A549 (cell line): ENCODE results near the gene MEIKIN. TPM values are rescaled to one million over a fixed set of nuclear protein-coding genes. Genes with fewer than 3 reads are reported as not detected.

Experiments used
- ATAC-seq, 2 experiments: fragments of 200-7000 bp in 1 of 2; fragments of >200 bp in 1 of 2; cut with Nextera tagmentation in 1 of 2; cut with Tn5 transposase in 1 of 2; 3 replicates each; pipeline versions ENCODE4 v1.8.0 to v1.9.1; 2018 to 2020; ENCODE audit warnings: mild to moderate bottlenecking in 1 of 2, moderate library complexity in 1 of 2
- CTCF ChIA-PET: fragments of 300-600 bp; sonication (Branson Sonifier 250); formaldehyde crosslinking; extraction: SDS; loops from one replicate; lab custom pipeline; 2021; ENCODE audit warnings: antibody characterized with exemption, inconsistent platforms; lab: Yijun Ruan, JAX
- POLR2A ChIA-PET: fragments of 350-600 bp; formaldehyde crosslinking; extraction: SDS; loops from one replicate; lab custom pipeline; 2021; ENCODE audit warnings: antibody characterized with exemption, inconsistent platforms; lab: Yijun Ruan, JAX
- DNase-seq, 2 experiments: peaks; one replicate each; pipeline versions ENCODE4 v3.0.0 to v3.0.0-alpha.2; 2011 to 2016; ENCODE audit warnings: low read depth in 1 of 2, low spot score in 1 of 2
- FAIRE-seq: peaks from 2 replicates; lab custom pipeline; 2011; peaks lifted over from hg19 to GRCh38; lab: Jason Lieb, UNC
- H3K27ac ChIP-seq, 2 experiments: fragments of >200 bp; sonication (Bioruptor Twin); formaldehyde crosslinking; 3 replicates each; pipeline ENCODE4 v1.5.1; 2016 to 2017
- H3K4me1 ChIP-seq: fragments of >200 bp; sonication (Bioruptor Twin); formaldehyde crosslinking; 3 replicates; pipeline ENCODE4 v1.6.1; 2016
- H3K4me2 ChIP-seq: fragments of >200 bp; sonication (Bioruptor Twin); formaldehyde crosslinking; 3 replicates; pipeline ENCODE4 v1.6.1; 2016
- H3K4me3 ChIP-seq: fragments of >200 bp; sonication (Bioruptor Twin); formaldehyde crosslinking; 3 replicates; pipeline ENCODE4 v1.5.1; 2016
- H3K9me3 ChIP-seq: fragments of >200 bp; sonication (Bioruptor Twin); formaldehyde crosslinking; 3 replicates; pipeline ENCODE4 v1.6.1; 2016
- ATOH8 ChIP-seq: fragments of 250-450 bp; sonication (Bioruptor Pico); IDR thresholded peaks from 2 replicates; pipeline ENCODE4 v1.5.0; 2020; ENCODE audit warnings: low read depth, mild to moderate bottlenecking, moderate library complexity
- CBX2 ChIP-seq: fragments of 200-600 bp; sonication (generic); IDR thresholded peaks from 2 replicates; pipeline ENCODE4 v1.6.1; 2016; ENCODE audit warnings: low read depth, mild to moderate bottlenecking, borderline replicate concordance
- CEBPB ChIP-seq, 2 experiments: fragments of >200 bp in 1 of 2; sonication (Bioruptor Twin) in 1 of 2; formaldehyde crosslinking in 1 of 2; IDR thresholded peaks; 2 replicates each; pipeline ENCODE4 v1.6.1; 2012 to 2016
- CHD4 ChIP-seq: fragments of 200-600 bp; sonication (generic); IDR thresholded peaks from 2 replicates; pipeline ENCODE4 v1.6.1; 2016; ENCODE audit warnings: antibody characterized with exemption, mild to moderate bottlenecking, borderline replicate concordance
- EHMT2 ChIP-seq: fragments of 200-600 bp; sonication (generic); IDR thresholded peaks from 2 replicates; pipeline ENCODE4 v1.6.1; 2016; ENCODE audit warnings: antibody characterized with exemption, low read depth, mild to moderate bottlenecking, moderate library complexity
- ELK1 ChIP-seq: fragments of 150-350 bp; IDR thresholded peaks from 2 replicates; pipeline ENCODE4 v1.6.1; 2014; ENCODE audit warnings: low read depth, mild to moderate bottlenecking, low read length
- EP300 ChIP-seq, 2 experiments: fragments of >200 bp; sonication (Bioruptor Twin); formaldehyde crosslinking; IDR thresholded peaks; 2 replicates in 1 of 2; 3 replicates in 1 of 2; pipeline ENCODE4 v1.6.1; 2016 to 2017
- ESRRA ChIP-seq: fragments of 150-350 bp; IDR thresholded peaks from 2 replicates; pipeline ENCODE4 v1.6.1; 2014; ENCODE audit warnings: mild to moderate bottlenecking, low read length, borderline replicate concordance
- FOXS1 ChIP-seq: fragments of 250-450 bp; sonication (Bioruptor Pico); IDR thresholded peaks from 2 replicates; pipeline ENCODE4 v1.5.0; 2020; ENCODE audit warnings: mild to moderate bottlenecking, moderate library complexity
- GATA3 ChIP-seq: IDR thresholded peaks from 2 replicates; pipeline ENCODE4 v1.6.1; 2012; ENCODE audit warnings: borderline replicate concordance
- HES2 ChIP-seq: fragments of >200 bp; sonication (Bioruptor Twin); formaldehyde crosslinking; IDR thresholded peaks from 2 replicates; pipeline ENCODE4 v1.6.1; 2016
- HEYL ChIP-seq: fragments of 250-450 bp; sonication (Bioruptor Pico); IDR thresholded peaks from 2 replicates; pipeline ENCODE4 v1.8.0; 2021; ENCODE audit warnings: mild to moderate bottlenecking, moderate library complexity
- JUNB ChIP-seq: fragments of >200 bp; sonication (Bioruptor Twin); formaldehyde crosslinking; IDR thresholded peaks from 2 replicates; pipeline ENCODE4 v1.6.1; 2016
- MAZ ChIP-seq: fragments of 150-350 bp; IDR thresholded peaks from 2 replicates; pipeline ENCODE4 v1.6.1; 2014; ENCODE audit warnings: antibody characterized with exemption, low read depth, low read length, borderline replicate concordance
- MYC ChIP-seq: IDR thresholded peaks from 2 replicates; pipeline ENCODE4 v1.6.1; 2012; ENCODE audit warnings: mild to moderate bottlenecking, inconsistent platforms, low read length, improper control_type of control experiment, borderline replicate concordance
- NPAS2 ChIP-seq: fragments of 250-450 bp; sonication (Bioruptor Pico); IDR thresholded peaks from 2 replicates; pipeline ENCODE4 v1.8.0; 2022; ENCODE audit warnings: mild to moderate bottlenecking, moderate library complexity, borderline replicate concordance
- PBX3 ChIP-seq: IDR thresholded peaks from 2 replicates; pipeline ENCODE4 v1.6.1; 2012
- PHF8 ChIP-seq: fragments of 200-600 bp; sonication (generic); IDR thresholded peaks from 2 replicates; pipeline ENCODE4 v1.6.1; 2016; ENCODE audit warnings: low read depth, mild to moderate bottlenecking, antibody characterized with exemption, moderate library complexity, borderline replicate concordance
- POLR2AphosphoS2 ChIP-seq: conservative IDR thresholded peaks from 2 replicates; pipeline ENCODE4 v1.6.1; 2012; ENCODE audit warnings: low read length, improper control_type of control experiment, inconsistent platforms
- RARB ChIP-seq: fragments of 250-450 bp; sonication (Bioruptor Pico); IDR thresholded peaks from 2 replicates; pipeline ENCODE4 v1.8.0; 2021; ENCODE audit warnings: mild to moderate bottlenecking, moderate library complexity
- RNF2 ChIP-seq: fragments of 200-600 bp; sonication (generic); IDR thresholded peaks from 2 replicates; pipeline ENCODE4 v1.6.1; 2016; ENCODE audit warnings: low read depth, mild to moderate bottlenecking, antibody characterized with exemption, moderate library complexity, borderline replicate concordance
- TP53 ChIP-seq: fragments of 250-450 bp; sonication (Bioruptor Pico); IDR thresholded peaks from 2 replicates; pipeline ENCODE4 v1.5.0; 2021; ENCODE audit warnings: mild to moderate bottlenecking, moderate library complexity
- USF2 ChIP-seq: fragments of 450-650 bp; IDR thresholded peaks from 2 replicates; pipeline ENCODE4 v1.6.1; 2014; ENCODE audit warnings: antibody characterized with exemption
- ZSCAN20 ChIP-seq: fragments of 250-450 bp; sonication (Bioruptor Pico); IDR thresholded peaks from 2 replicates; pipeline ENCODE4 v1.8.0; 2022; ENCODE audit warnings: mild to moderate bottlenecking, moderate library complexity
- WGBS: methylation state at CpG from one replicate; pipeline ENCODE4 v1.1.6; 2017; ENCODE audit errors: missing lambda C conversion rate; 5-methylcytosine and 5-hydroxymethylcytosine counted together
- polyA plus RNA-seq, 4 experiments: library from polyadenylated mRNA; depleted of rRNA in 3 of 4; stranded (reverse); fragments of >200 nt; fragmentation: RNase III in 1 of 4; extraction: RNeasy Plus Mini Kit Qiagen cat#74134 plus additional on column Dnase treatment in 1 of 4; gene quantifications; 2 replicates in 3 of 4; 3 replicates in 1 of 4; pipeline ENCODE4 v1.2.3, GENCODE V29; 2011 to 2017

The MEIKIN gene
- polyA plus RNA-seq, 2 of the 4 experiments (the other 2 are of a cell fraction): not detected

GRCh38 chr5:131773805-131774204 lies 171.7 kb downstream of the MEIKIN start:
- TF ChIP-seq GATA3 (no peak), EP300 (IDR thresholded peaks at IDR 0.05) (no peak), FOXS1 (CRISPR knock-in tag) (no peak), MAZ (no peak), CBX2 (no peak), PHF8 (no peak), POLR2AphosphoS2 (no peak), NPAS2 (CRISPR knock-in tag) (no peak), ELK1 (no peak), ESRRA (no peak), ZSCAN20 (CRISPR knock-in tag) (no peak), RNF2 (no peak), ATOH8 (CRISPR knock-in tag) (no peak), CEBPB (IDR thresholded peaks at IDR 0.05) (no peak), CHD4 (no peak), MYC (no peak), EHMT2 (no peak)
- ATAC-seq: no peak

GRCh38 chr5:131771692-131772091 lies 173.8 kb downstream of the MEIKIN start:
- 89% methylated on average over 4 of the region's 4 CpGs for WGBS
- peaks cover 38% of the 10 kb centered on the region; the same call in 2 of the 3 replicates for H3K4me1 ChIP-seq
- FAIRE-seq (no peak), ATAC-seq (no peak), DNase-seq (no peak)
- no peak overlapping the region for H3K4me3 ChIP-seq
- CTCF ChIA-PET: no interaction called here
- H3K9me3 ChIP-seq: no peaks in the 10 kb centered on the region
- POLR2A ChIA-PET: no interaction called here
- H3K4me2 ChIP-seq: no peak overlapping the region
- TF ChIP-seq RARB (CRISPR knock-in tag) (no peak), USF2 (no peak), HES2 (no peak), ELK1 (no peak), JUNB (no peak), TP53 (CRISPR knock-in tag) (no peak), POLR2AphosphoS2 (no peak), PBX3 (no peak), HEYL (CRISPR knock-in tag) (no peak), NPAS2 (CRISPR knock-in tag) (no peak)
- H3K27ac ChIP-seq: no peak overlapping the region

More at GRCh38 chr5:131773805-131774204, 171.7 kb downstream of the MEIKIN start:
- Histone ChIP-seq H3K27ac (no peak overlapping the region), H3K4me3 (no peak overlapping the region), H3K4me2 (peak overlapping the region; percentile 69; the same call in 1 of the 3 replicates), H3K9me3 (no peaks in the 10 kb centered on the region), H3K4me1 (peaks cover 42% of the 10 kb centered on the region; the same call in 2 of the 3 replicates)
- FAIRE-seq (no peak), DNase-seq (no peak)
- 88% methylated on average over 2 of the region's 2 CpGs for WGBS
- CTCF ChIA-PET: interaction anchor here (1.6 kb wide), 1 partner anchor 83 kb away, joined by 3 read pairs; no protein-coding TSS in a partner anchor
- POLR2A ChIA-PET: interaction anchor here (1.3 kb wide), 1 partner anchor 23 kb away, joined by 4 read pairs; the partner anchor contains the start of gene FNIP1
